ENCODE measurements around the gene TMEM143. TPM values are rescaled to one million over a fixed set of nuclear protein-coding genes. Genes with fewer than 3 reads are reported as not detected.

TMEM143 gene
- total RNA-seq, 1 experiment from 2014 or later = 15.2 TPM

DNA sequence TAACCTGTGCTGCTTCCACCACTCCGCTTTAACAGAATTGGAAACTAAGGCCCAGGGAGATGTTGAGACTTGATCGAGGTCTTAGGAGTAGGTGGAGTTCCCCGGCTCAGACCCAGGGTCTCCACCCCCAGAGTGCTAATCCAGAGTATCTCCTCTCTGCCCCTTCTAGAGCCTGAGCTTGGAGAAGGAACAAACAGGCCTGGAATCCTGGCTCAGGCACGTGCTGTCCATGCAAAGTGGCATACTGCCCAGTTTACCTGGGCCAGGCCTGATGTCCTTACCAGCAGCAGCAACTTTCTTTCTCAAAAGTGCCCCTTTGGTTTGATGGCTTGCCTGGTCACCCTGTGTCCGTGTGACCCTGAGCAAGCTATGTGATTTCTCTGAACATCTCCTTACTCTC is 4.1 kb upstream of the TMEM143 start:
- Histone ChIP-seq H3K23me2 (ENCODE audit: insufficient read length, low read depth, low read length, poor library complexity, severe bottlenecking) (peaks cover 5% of the 10 kb centered on the region), H3K4me1 (ENCODE audit: insufficient read depth, low read length) (no peaks in the 10 kb centered on the region; the same call in 1 of the 2 replicates), H3K4me2 (ENCODE audit: insufficient read depth, insufficient read length, low read length) (no peak overlapping the region), H3K9ac (ENCODE audit: extremely low read depth, insufficient read length, low read length) (no peak overlapping the region), H2BK12ac (ENCODE audit: insufficient read length, low read depth, low read length) (no peak overlapping the region), H3K79me1 (ENCODE audit: insufficient read depth, low read depth, low read length, poor library complexity, severe bottlenecking) (no peaks in the 10 kb centered on the region), H2BK120ac (ENCODE audit: low read depth, low read length, poor library complexity, severe bottlenecking) (no peak overlapping the region), H2AFZ (ENCODE audit: low read length) (no peak overlapping the region), H3T11ph (ENCODE audit: low read length) (no peak overlapping the region), H3K9me3 (ENCODE audit: control insufficient read depth, low read depth, low read length) (no peaks in the 10 kb centered on the region), H4K5ac (ENCODE audit: insufficient read length, low read depth, low read length) (no peak overlapping the region), H2BK15ac (ENCODE audit: low read depth, low read length) (no peak overlapping the region), H3K27ac (ENCODE audit: insufficient read length, low read depth, low read length) (no peak overlapping the region), H4K8ac (replicated peaks; ENCODE audit: insufficient read length, low read depth, low read length) (no peak overlapping the region), H2BK5ac (ENCODE audit: insufficient read length, low read length) (no peak overlapping the region), H2AK5ac (ENCODE audit: insufficient read length, low read length) (no peak overlapping the region), H2BK20ac (ENCODE audit: low read depth, low read length, poor library complexity, severe bottlenecking) (no peak overlapping the region), H3K4ac (ENCODE audit: low read depth, low read length) (no peak overlapping the region), H3K14ac (ENCODE audit: insufficient read depth, low read length) (no peak overlapping the region), H3K23ac (ENCODE audit: insufficient read length, low read depth, low read length) (no peak overlapping the region), H4K91ac (ENCODE audit: insufficient read length, low read depth, low read length) (no peak overlapping the region), H3K27me3 (ENCODE audit: insufficient read depth, low read length) (no peaks in the 10 kb centered on the region; the same call in 1 of the 2 replicates), H3K56ac (ENCODE audit: insufficient read length, low read depth, low read length) (no peak overlapping the region), H4K20me1 (ENCODE audit: control insufficient read depth, insufficient read depth, insufficient read length) (no peaks in the 10 kb centered on the region), H3K18ac (ENCODE audit: insufficient read length, low read depth, low read length) (no peak overlapping the region), H3K79me2 (ENCODE audit: insufficient read depth, low read length) (0 out of 2 replicates have a peak, but pooled peaks cover 1% of the 10 kb centered on the region)
- Mint-ChIP-seq H3K4me3 (no peak overlapping the region), H3K27me3 (ENCODE audit: low read depth) (peaks cover 28% of the 10 kb centered on the region), H3K27ac (no peak overlapping the region), H3K36me3 (ENCODE audit: insufficient read depth in 1 of 3, low read depth in 3 of 3) (no peaks in the 10 kb centered on the region), H3K4me1 (peaks cover 5 to 16% of the 10 kb centered on the region in 2 experiments; a peak in 3 of 4 replicates), H3K9me3 (no peaks in the 10 kb centered on the region)
- WGBS (ENCODE audit: extremely low coverage, insufficient read length, low lambda C conversion rate) = no CpG with 5 or more reads among the region's 5 CpGs
- TF ChIP-seq, protein P1, sequence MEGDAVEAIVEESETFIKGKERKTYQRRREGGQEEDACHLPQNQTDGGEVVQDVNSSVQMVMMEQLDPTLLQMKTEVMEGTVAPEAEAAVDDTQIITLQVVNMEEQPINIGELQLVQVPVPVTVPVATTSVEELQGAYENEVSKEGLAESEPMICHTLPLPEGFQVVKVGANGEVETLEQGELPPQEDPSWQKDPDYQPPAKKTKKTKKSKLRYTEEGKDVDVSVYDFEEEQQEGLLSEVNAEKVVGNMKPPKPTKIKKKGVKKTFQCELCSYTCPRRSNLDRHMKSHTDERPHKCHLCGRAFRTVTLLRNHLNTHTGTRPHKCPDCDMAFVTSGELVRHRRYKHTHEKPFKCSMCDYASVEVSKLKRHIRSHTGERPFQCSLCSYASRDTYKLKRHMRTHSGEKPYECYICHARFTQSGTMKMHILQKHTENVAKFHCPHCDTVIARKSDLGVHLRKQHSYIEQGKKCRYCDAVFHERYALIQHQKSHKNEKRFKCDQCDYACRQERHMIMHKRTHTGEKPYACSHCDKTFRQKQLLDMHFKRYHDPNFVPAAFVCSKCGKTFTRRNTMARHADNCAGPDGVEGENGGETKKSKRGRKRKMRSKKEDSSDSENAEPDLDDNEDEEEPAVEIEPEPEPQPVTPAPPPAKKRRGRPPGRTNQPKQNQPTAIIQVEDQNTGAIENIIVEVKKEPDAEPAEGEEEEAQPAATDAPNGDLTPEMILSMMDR (conservative IDR thresholded peaks at IDR 0.05) = no peak
- no peak for DNase-seq
